RWPE2 (cell line): ENCODE measurements around the gene CACNA1D.

Experiments
- ATAC-seq: fragments of 200-7000 bp; cut with Tn5 transposase; 3 replicates; pipeline ENCODE4 v1.9.1; 2021; ENCODE audit warnings: low read depth
- DNase-seq: peaks from one replicate; pipeline ENCODE4 v3.0.0-alpha.2; 2020; ENCODE audit warnings: low spot score
- H3K27ac ChIP-seq: fragments of 450-650 bp; 2 replicates; pipeline ENCODE4 v1.5.1; 2017; ENCODE audit warnings: mild to moderate bottlenecking; ENCODE audit not compliant: poor library complexity, severe bottlenecking
- H3K27me3 ChIP-seq: fragments of 250-450 bp; sonication (Bioruptor Pico); 2 replicates; pipeline ENCODE4 v1.5.1; 2021; ENCODE audit warnings: mild to moderate bottlenecking, moderate library complexity; ENCODE audit not compliant: insufficient read depth, poor library complexity, severe bottlenecking
- H3K36me3 ChIP-seq: fragments of 250-450 bp; sonication (Bioruptor Pico); 2 replicates; pipeline ENCODE4 v1.5.1; 2020; ENCODE audit warnings: low read depth, mild to moderate bottlenecking, moderate library complexity
- H3K4me1 ChIP-seq: fragments of 250-450 bp; sonication (Bioruptor Pico); 2 replicates; pipeline ENCODE4 v1.5.1; 2021; ENCODE audit warnings: mild to moderate bottlenecking, moderate library complexity; ENCODE audit not compliant: insufficient read depth, poor library complexity, severe bottlenecking
- H3K4me3 ChIP-seq: fragments of 250-450 bp; sonication (Bioruptor Pico); 2 replicates; pipeline ENCODE4 v1.5.1; 2021; ENCODE audit warnings: mild to moderate bottlenecking, moderate library complexity; ENCODE audit not compliant: severe bottlenecking
- H3K9me3 ChIP-seq: fragments of 250-450 bp; sonication (Bioruptor Pico); 2 replicates; pipeline ENCODE4 v1.5.1; 2021; ENCODE audit warnings: mild to moderate bottlenecking, moderate library complexity; ENCODE audit not compliant: severe bottlenecking
- TF ChIP-seq, protein P1 (sequence below): fragments of 450-650 bp; IDR thresholded peaks from one replicate; pipeline ENCODE4 v1.5.1; 2017; ENCODE audit warnings: mild to moderate bottlenecking, moderate library complexity; ENCODE audit not compliant: poor library complexity, severe bottlenecking

Gene CACNA1D

DNA sequence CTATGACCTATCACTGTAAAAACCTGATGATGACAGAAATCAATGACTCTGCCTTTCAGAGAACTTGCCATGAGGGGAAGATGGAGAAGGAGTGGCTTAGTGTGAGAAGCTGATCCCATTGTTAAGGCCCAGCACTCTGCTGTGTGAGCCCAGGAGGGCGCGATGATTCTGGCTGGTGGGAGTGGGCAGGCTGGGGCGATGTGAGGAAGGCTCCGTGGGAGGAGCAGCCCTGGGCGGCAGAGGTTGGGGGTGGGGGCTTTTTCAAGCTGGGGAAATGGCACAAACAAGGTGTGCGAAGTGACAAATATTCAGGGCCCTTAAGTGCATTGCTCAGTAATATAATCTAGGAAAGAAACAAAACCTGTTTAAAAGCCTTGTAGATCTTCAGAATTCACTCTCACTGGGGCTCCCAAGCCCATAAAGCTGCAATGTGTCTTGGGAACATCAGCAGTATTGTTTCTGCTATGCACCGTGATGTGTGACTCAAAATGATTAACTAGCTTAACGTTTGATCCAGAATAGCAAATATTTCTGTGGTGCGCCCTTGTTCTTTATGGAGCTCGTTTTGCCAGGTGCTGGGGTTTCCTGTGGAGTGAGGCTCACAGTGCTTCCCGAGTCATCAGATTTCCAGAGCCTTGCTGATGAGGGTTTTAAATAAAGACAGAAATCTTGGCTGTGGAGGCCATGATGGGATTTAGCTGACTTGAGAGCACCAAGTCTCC, 210.8 kb downstream of the CACNA1D start:
- TF ChIP-seq, protein P1, sequence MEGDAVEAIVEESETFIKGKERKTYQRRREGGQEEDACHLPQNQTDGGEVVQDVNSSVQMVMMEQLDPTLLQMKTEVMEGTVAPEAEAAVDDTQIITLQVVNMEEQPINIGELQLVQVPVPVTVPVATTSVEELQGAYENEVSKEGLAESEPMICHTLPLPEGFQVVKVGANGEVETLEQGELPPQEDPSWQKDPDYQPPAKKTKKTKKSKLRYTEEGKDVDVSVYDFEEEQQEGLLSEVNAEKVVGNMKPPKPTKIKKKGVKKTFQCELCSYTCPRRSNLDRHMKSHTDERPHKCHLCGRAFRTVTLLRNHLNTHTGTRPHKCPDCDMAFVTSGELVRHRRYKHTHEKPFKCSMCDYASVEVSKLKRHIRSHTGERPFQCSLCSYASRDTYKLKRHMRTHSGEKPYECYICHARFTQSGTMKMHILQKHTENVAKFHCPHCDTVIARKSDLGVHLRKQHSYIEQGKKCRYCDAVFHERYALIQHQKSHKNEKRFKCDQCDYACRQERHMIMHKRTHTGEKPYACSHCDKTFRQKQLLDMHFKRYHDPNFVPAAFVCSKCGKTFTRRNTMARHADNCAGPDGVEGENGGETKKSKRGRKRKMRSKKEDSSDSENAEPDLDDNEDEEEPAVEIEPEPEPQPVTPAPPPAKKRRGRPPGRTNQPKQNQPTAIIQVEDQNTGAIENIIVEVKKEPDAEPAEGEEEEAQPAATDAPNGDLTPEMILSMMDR = no peak
- no peaks in the 10 kb centered on the region for H3K36me3 ChIP-seq
- H3K4me1 ChIP-seq = no peaks in the 10 kb centered on the region
- H3K4me3 ChIP-seq = no peak overlapping the region
- DNase-seq (no peak), ATAC-seq (no peak)
- H3K27ac ChIP-seq = no peak overlapping the region
- H3K9me3 ChIP-seq = no peaks in the 10 kb centered on the region
- no peaks in the 10 kb centered on the region for H3K27me3 ChIP-seq

DNA sequence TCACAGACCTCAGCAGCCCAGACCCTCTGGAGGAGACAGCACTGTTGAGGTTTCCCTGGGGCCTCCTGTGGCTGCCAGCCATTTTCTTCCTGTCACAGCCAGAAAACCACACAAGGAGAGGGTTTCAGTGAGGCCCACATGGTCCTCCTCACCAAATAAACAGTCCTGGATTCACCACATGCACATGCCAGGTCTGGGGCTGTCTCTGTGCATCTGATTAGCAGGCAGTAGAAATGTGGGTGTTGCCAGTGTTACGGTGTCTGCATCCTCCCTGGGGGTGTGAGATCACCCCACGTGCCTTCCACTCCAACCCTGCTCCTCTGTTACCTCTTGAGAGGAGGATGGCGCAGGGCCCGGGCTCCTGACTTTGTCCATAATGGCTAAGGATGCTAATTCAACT, 211.4 kb downstream of the CACNA1D start:
- TF ChIP-seq, protein P1 = no peak
- DNase-seq (no peak), ATAC-seq (no peak)
- H3K36me3 ChIP-seq = no peaks in the 10 kb centered on the region
- H3K4me1 ChIP-seq = no peaks in the 10 kb centered on the region
- no peaks in the 10 kb centered on the region for H3K9me3 ChIP-seq
- H3K27ac ChIP-seq = no peak overlapping the region
- H3K4me3 ChIP-seq = no peak overlapping the region
- H3K27me3 ChIP-seq = no peaks in the 10 kb centered on the region

DNA sequence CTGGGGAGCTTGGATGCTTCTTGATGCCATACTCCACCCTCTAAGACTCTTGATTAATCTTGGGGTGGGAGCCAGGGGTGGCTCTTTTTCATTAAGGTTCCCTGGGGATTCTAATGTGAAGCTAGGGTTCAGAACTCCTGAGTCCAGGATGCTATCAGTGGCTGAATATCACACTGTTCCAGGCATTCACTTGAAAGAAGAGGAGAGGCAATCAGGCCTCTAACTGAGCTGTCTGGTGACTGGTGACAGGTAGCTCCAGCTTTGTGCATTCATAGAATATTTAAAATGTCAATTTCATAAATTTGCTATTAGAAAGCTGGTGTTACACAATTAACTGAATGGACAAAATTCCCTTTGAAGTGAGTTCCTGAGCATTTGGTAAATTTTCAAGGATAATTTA, 212.8 kb downstream of the CACNA1D start:
- Histone ChIP-seq H3K27ac (no peak overlapping the region), H3K36me3 (no peaks in the 10 kb centered on the region), H3K4me3 (no peak overlapping the region), H3K4me1 (no peaks in the 10 kb centered on the region), H3K9me3 (no peaks in the 10 kb centered on the region), H3K27me3 (no peaks in the 10 kb centered on the region)
- no peak for DNase-seq
- ATAC-seq = no peak
- TF ChIP-seq, protein P1 = no peak

DNA sequence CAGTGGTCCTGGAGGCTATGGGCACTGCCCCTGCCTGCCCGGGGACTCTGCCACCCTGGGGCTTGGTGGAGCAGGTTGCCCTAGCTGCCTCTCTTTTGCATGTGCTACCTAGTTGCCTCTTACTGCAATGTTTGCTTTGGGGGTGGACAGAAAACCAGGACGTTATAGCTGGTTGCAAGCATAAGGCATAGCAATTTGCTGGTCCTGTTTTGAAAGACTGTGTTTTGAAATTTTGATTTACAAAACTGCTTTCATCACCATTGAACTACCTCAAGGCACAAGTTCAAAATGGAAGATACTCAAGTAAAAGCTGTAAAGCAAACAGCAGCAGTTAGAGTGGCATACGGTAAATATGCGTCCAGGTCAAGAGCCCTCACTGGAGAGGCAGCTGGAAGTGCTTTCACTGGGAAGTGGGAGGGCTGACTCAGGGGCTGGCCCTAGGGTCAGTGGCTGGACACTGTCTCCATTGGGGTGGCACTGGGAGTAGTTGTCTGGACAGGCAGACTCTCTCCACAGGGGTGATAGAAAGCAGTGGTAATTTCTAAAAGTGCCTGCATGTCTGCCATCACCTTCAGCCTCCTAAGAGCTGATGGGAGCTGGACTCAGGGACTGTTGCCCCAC, 213.7 kb downstream of the CACNA1D start:
- Histone ChIP-seq H3K9me3 (no peaks in the 10 kb centered on the region), H3K4me1 (no peaks in the 10 kb centered on the region), H3K4me3 (no peak overlapping the region), H3K27ac (no peak overlapping the region), H3K36me3 (no peaks in the 10 kb centered on the region), H3K27me3 (no peaks in the 10 kb centered on the region)
- ATAC-seq (no peak), DNase-seq (no peak)
- TF ChIP-seq, protein P1 = no peak

DNA sequence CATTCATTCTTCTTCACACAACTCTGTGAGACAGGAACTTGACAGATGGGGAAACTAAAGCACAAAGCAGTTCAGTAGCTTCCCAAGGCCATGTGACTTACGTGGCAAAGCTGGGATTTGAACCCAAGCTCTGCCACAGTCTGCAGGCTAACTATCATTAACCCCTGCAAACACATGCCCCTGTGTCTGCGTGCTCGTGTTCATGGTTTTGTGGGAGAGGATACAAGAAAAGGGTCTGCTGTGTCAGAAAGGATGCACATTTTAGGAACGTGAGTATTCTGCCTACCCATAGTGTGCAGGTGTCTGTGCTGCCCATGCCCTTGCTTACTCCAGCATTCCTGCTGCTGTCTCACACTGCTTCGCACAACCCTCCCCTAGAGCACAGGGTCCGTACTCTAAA, 214.8 kb downstream of the CACNA1D start:
- DNase-seq (no peak), ATAC-seq (no peak)
- TF ChIP-seq, protein P1 = no peak
- Histone ChIP-seq H3K27ac (no peak overlapping the region), H3K4me1 (no peaks in the 10 kb centered on the region), H3K9me3 (no peaks in the 10 kb centered on the region), H3K4me3 (no peak overlapping the region), H3K36me3 (no peaks in the 10 kb centered on the region), H3K27me3 (no peaks in the 10 kb centered on the region)
